Bronchial epithelial cell (primary cell): ENCODE results near the gene FAM124B. TPM values are rescaled to one million over a fixed set of nuclear protein-coding genes. Genes with fewer than 3 reads are reported as not detected.

ENCODE experiments used
- DNase-seq: peaks from one replicate; pipeline ENCODE4 v3.0.0-alpha.2; 2010; ENCODE audit warnings: low read depth
- FAIRE-seq: peaks from 2 replicates; lab custom pipeline; 2011; peaks lifted over from hg19 to GRCh38; lab: Jason Lieb, UNC
- H3K27me3 ChIP-seq: 2 replicates; pipeline ENCODE4 v1.5.1; 2011; ENCODE audit warnings: low read length; ENCODE audit not compliant: control insufficient read depth, insufficient read depth
- H3K36me3 ChIP-seq: 2 replicates; pipeline ENCODE4 v1.5.1; 2011; ENCODE audit warnings: low read length; ENCODE audit not compliant: control insufficient read depth, insufficient read depth
- H3K4me3 ChIP-seq: 2 replicates; pipeline ENCODE4 v1.5.1; 2011; ENCODE audit warnings: mild to moderate bottlenecking, low read depth, low read length, control low read depth
- CTCF ChIP-seq: IDR thresholded peaks from 2 replicates; pipeline ENCODE4 v1.5.1; 2011; ENCODE audit warnings: mild to moderate bottlenecking, moderate library complexity, low read length, control low read depth, inconsistent platforms; ENCODE audit not compliant: insufficient read depth, severe bottlenecking
- total RNA-seq: library from RNA; depleted of rRNA; stranded (reverse); fragments of >200 nt; gene quantifications from 2 replicates; pipeline ENCODE4 v1.2.1, GENCODE V29; 2014

Gene FAM124B
- total RNA-seq, 1 donor from 2014 or later = not detected

DNA sequence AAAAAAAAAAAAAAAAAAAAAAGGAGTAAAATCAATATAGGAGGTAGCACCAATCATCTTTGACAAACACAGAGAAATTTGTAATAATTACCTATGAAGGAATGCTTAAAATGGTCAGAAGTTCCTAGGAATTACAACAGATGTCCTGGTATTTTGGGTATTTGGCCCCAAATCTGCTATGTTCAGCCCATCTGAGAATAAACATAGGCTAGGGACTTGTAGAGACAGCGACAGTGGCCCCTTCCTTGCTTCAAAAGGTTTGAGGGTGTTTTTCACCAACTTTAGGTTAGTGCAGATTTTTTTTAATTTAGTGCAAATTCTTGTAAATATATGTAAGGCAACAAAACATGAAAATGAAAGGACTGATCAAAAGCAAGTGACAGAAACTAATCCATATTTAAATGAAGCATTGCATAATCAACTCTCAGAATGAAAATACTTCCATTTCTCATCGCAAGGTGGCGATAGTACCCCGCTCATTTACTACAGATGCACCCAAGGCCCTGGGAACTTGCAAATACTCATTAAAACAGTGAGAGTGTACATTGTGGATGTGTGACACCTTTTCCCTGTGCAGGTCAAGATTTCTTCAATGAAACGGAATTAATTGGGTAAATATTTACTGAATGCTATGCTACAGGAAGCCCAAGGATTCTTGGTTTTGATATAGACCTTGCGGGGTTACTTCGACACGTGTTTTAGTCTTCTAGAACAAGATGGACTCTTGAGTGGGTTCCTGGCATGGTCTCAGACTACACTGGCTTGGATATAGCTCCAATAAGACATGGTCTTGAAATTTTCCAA is 44.6 kb downstream of the FAM124B start:
- Histone ChIP-seq H3K36me3 (no peaks in the 10 kb centered on the region), H3K4me3 (no peak overlapping the region), H3K27me3 (peaks cover 2% of the 10 kb centered on the region)
- peak; percentile 62 for TF ChIP-seq CTCF
- DNase-seq = peak; percentile 71
- FAIRE-seq = no peak

DNA sequence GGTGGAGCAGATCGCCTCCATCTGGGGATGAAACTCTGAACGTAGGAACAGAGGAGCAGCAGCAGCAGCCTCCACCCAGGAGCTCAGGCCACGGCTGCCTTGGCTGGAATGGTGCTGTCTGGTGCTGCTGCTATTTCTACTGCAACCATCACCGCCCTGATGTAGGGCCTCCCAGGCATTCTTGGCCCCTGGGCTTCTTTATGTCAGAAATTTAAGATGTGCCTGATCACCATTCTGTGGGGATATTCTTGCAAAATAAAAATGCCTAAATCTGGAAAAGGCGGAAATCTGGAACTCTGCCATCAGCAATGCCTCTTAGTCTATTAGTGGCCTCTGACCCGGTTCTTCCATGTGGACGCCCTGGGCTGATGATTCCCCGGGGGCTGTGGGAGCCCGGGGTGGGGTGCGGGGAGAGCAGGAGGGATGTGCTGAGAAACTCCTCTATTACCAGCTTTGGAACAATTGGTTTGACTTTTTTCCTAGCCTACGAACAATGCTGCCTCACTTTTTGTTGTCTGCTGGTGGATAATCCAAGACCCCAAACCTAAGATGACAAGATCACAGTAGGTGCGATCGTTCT is 47.2 kb downstream of the FAM124B start:
- FAIRE-seq (no peak), DNase-seq (no peak)
- Histone ChIP-seq H3K4me3 (no peak overlapping the region), H3K36me3 (no peaks in the 10 kb centered on the region), H3K27me3 (peaks cover 4% of the 10 kb centered on the region)
- TF ChIP-seq CTCF = no peak

- no peak for DNase-seq
- Histone ChIP-seq H3K36me3 (no peaks in the 10 kb centered on the region), H3K27me3 (peaks cover 4% of the 10 kb centered on the region), H3K4me3 (no peak overlapping the region)
- no peak for TF ChIP-seq CTCF
- no peak for FAIRE-seq
Measured at GRCh38 chr2:224350703-224351102, 51.2 kb downstream of the FAM124B start.

DNA sequence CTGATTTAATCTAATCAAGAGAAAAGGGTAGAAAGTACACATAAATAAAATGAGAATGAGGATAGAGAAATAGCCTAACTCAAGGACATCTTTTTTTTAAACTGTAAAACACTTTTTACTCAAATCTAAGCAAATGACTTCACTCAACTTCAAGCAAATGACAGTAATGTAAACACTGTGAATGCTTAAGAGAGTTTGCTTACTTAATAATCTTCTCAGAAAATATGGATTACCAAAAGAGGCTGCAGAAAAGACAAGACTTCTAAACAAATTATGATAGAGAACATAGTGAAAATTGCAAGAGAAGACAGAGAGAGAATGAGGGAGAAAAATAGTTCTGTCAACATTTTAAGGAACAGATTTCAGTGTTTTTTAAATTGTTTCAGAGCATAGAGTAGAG is 52.5 kb downstream of the FAM124B start:
- DNase-seq = no peak
- FAIRE-seq = no peak

DNA sequence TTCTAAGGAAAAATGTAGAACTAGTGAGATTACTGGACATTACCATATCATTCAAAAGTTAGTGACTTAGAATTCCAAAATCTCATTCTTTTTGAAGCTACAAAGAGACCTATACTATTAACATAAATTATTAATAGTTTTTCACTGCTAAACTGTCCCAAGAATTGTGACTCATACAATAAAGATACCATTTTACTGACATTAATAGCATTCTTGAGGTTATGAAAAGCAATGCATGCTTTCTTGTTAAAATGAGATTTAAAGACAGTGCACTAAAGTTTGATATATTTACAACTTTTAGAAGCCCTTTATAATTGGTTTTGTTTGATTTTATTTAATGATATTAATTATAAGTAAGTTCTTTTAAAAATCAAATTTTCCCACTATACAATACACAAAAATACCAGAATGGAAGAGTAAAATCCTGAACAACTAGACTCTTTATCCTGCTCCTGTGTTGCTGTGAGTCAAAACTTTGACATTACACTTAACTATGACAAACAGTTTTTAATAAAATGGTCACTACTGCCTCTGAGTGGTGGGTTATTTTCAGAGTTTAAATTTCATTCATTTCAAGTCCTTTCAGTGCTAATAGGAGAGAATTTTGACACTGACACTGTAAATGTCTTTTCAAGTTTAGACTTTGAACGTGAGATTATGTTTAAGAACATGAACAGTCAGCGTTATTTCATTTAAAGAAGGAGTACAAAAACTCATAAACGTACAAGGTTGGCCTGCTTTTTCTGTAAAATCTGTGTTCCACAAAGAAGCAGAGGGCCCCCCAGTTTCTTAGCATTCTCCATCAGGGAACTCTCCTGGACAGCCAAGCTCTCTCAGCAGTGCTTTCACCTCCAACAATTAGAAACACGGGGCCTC is 54.5 kb downstream of the FAM124B start:
- H3K4me3 ChIP-seq = no peak overlapping the region
- H3K27me3 ChIP-seq = peaks cover 2% of the 10 kb centered on the region
- TF ChIP-seq CTCF = no peak
- no peak for DNase-seq
- FAIRE-seq = no peak
- no peaks in the 10 kb centered on the region for H3K36me3 ChIP-seq

More for the DNA sequence above, 52.5 kb downstream of the FAM124B start:
- Histone ChIP-seq H3K4me3 (no peak overlapping the region), H3K27me3 (peaks cover 2% of the 10 kb centered on the region), H3K36me3 (no peaks in the 10 kb centered on the region)
- TF ChIP-seq CTCF = no peak
